Right ventricle myocardium inferior (tissue), 1 donor: ENCODE data around the gene FASTK. TPM values are rescaled to one million over a fixed set of nuclear protein-coding genes. Genes with fewer than 3 reads are reported as not detected.

Source experiments
- ATAC-seq: fragments of 200-7000 bp; cut with Tn5 transposase; one replicate; pipeline ENCODE4 v1.9.1; 2020; ENCODE audit warnings: mild to moderate bottlenecking, moderate library complexity
- DNase-seq: peaks from one replicate; pipeline ENCODE4 v3.0.0; 2021; ENCODE audit errors: missing footprints
- intact Hi-C: fragments of 100-400 bp; cut with DNase I; formaldehyde crosslinking; loops from one replicate; pipeline ENCODE4 v1.11.0; 2022
- total RNA-seq: library from RNA; stranded (reverse); fragmentation: NEBNext Ultra II Directional; extraction: Animal tissue kit (Norgen Biotek cat#: 25700); gene quantifications from one replicate; pipeline ENCODE4 v1.2.1, GENCODE V29; 2021
- donor health status: DM: no; HTN: yes; CAD: no; lungs with severe emphysema.

The FASTK gene
- total RNA-seq, 1 donor from 2014 or later: 79.2 TPM

DNA sequence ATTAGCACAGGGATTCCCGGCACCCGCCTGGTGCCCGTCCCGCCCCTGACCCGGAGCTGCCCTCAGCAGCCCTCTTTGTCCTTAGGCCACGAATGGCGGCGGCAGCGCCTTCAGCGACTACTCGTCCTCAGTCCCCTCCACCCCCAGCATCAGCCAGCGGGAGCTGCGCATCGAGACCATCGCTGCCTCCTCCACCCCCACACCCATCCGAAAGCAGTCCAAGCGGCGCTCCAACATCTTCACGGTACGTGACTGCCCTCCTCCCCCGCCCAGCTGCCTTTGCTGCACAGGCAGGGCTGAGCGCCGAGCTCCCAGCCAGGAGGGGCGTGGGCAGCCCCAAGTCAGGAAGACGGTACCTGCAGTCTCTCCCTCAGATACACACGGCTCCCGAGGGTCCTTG is 39.3 kb upstream of the FASTK start:
- DNase-seq (no peak), ATAC-seq (no peak)
- intact Hi-C loops: no loop called here

- ATAC-seq (no peak), DNase-seq (no peak)
- intact Hi-C loops: no loop called here
Measured at GRCh38 chr7:151119055-151119415, 38.4 kb upstream of the FASTK start.

- intact Hi-C loops: no loop called here
- DNase-seq (no peak), ATAC-seq (no peak)
Measured at GRCh38 chr7:151118108-151119054, 37.8 kb upstream of the FASTK start.

- no peak for ATAC-seq
- peak; percentile 44 for DNase-seq
- intact Hi-C loops: no loop called here
Measured at GRCh38 chr7:151117565-151117964, 37.0 kb upstream of the FASTK start.

DNA sequence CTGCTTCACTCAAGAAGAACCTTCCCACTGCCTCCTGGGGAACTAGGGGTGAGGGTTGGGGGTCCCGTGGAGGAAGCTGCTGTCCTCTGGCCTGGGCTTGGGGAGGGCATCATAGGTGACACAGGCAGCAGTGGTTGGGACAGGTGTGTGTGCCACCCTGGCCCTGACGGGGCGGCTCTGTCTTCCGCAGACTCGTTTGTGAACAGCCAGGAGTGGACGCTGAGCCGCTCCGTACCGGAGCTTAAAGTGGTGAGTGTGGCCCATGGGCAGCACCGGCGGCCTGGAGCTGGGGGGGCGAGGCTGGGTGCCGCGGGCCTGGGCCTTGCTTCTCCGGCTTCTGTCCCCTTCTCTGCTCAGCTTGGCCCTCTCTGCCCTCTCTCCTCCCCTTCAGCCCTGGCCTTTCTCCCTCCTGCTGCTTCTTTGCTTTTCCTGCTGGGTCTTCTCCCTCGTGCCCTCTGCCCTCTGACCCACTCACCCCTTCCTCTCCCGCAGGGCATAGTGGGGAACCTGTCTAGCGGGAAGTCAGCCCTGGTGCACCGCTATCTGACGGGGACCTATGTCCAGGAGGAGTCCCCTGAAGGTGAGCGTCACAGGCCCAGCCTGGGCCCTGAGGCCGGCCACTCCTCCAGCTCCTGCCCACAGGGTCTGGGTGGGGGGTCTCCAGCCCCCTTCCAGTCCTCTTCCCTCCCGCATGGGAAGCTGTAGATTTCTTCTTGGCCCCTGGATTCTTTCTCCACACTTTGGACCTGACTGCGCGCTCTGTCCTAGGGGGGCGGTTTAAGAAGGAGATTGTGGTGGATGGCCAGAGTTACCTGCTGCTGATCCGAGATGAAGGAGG is 36.2 kb upstream of the FASTK start:
- ATAC-seq (no peak), DNase-seq (peak; percentile 63)
- intact Hi-C loops: no loop called here

DNA sequence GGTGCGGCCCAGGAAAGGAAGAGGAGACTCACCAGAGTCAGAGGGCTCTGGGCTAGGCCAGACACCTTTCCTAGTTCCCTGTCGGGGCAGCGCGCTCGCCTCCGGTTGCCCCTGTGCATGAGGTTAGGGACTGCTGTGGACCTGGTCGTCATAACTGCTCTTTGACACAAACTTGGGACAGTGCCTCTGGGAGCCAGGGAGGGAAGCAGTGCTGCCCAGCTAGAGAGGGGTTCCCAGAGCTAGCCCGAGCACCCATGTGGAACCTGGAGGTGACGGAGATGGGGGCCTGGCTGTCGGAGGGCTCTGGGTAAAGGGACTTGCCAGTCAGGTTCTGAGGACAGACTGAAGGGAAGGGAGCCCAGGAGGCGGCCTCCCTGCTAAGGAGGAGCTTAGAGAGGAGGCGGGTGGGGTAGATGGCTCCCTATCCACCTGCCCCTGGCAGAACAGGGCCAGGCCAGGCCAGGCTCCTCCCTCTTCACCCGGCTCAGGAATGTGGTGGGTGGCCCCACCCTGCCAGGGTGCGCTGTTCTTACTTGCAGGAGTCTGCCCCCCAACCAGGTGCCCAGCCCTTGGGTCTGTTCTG is 35.3 kb upstream of the FASTK start:
- DNase-seq (peak; percentile 50), ATAC-seq (no peak)
- intact Hi-C loops: loop anchor here (2.0 kb wide), 1 partner anchor 59 kb away; the partner anchor contains the start of gene CDK5

DNA sequence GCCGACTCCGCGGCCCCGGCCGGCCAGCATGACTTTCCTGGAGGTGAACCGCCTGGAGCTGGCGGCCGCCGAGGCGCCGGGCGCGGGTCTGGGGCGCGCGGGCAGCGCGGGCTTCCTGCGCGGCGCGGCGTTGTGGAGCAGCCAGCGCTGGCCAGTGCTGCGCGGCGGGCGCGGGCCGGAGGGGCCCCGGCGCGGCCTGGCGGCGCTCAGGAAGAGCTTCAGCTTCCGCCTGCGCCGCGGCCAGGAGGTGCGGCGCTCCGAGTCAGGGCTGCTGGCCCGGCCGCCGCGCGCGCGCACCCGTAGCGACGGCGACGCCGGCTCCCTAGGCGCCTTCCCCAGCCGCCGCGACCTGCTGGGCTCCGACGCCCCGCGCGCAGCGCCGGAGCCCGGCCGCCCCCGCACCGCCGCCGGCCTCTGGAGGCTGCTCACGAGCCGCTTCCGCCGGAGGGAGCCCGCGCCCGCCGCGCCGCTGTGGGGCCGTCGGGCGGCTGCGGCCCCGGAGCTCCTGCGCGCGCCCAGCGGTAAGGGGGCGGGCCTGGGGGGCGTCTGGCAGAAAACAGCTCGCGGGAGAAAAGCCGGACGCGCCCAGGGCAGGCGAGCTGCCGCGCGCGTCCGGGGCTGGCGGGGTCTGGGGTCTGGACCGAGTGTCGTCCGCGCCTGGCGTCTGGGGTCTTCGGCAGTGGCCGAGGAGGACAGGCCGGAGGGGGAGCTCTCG is 34.7 kb upstream of the FASTK start:
- intact Hi-C loops: loop anchor here (2.0 kb wide), 1 partner anchor 58 kb away; the partner anchor contains the start of gene CDK5
- no peak for DNase-seq
- ATAC-seq: peak; percentile 16

DNA sequence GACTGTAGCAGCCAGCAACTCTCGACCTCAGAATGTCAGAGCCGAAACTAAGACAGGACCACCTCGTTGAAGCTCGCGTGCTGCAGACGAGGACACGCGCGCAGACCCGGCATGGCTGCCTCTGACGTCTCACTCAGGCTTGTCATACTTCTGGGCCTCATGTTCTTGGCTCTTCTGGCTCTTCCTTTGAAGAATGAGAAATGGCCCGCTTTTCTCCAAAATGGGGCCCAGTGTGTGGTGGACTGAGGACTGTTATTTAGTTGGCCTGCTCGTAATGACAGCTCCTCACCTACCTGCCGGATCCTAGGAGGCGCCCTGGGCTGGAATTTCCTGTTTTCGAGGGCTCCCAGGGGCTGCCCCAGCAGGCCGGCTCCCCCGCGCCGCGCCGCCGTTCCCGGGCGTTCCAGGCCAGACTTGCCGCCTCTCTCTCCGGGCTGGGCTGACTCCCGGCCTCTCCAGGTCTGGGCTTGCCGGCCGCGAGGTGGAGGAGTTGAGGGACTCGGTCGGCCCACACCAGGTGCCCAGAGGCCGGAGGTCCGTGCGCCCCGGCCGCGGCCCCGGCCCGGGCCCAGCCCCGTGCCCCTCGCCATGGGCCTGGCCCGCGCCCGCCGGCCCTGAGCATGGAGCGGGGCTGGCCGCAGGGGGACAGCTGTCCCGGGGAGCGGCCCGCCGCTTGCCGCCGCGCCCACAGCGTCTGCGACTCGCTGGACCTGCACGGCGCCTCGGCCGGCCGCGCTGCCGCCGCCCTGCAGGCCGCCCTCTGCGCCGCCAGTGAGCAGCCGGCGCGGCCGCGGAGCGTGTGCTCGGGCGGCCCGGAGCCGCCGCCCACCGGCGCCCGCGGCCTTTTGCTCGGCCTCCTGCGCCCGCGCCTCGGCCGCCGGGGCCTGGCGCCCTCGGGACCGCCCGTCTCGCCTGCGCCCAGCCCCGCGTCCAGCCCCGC is 33.8 kb upstream of the FASTK start:
- ATAC-seq (no peak), DNase-seq (no peak)
- intact Hi-C loops: loop anchor here (2.0 kb wide), 1 partner anchor 58 kb away; the partner anchor contains the start of gene CDK5

- intact Hi-C loops: loop anchor here (2.0 kb wide), 1 partner anchor 57 kb away; the partner anchor contains the start of gene CDK5
- no peak for DNase-seq
Measured at GRCh38 chr7:151113344-151114150, 32.9 kb upstream of the FASTK start.

GRCh38 chr7:151110941-151111645 is 30.5 kb upstream of the FASTK start:
- ATAC-seq (peak; percentile 79), DNase-seq (peak; percentile 88)
- intact Hi-C loops: loop anchor here (2.0 kb wide), 1 partner anchor 82 kb away; the partner anchor contains the start of gene ABCB8

More at GRCh38 chr7:151113344-151114150, 32.9 kb upstream of the FASTK start:
- ATAC-seq: no peak

DNA sequence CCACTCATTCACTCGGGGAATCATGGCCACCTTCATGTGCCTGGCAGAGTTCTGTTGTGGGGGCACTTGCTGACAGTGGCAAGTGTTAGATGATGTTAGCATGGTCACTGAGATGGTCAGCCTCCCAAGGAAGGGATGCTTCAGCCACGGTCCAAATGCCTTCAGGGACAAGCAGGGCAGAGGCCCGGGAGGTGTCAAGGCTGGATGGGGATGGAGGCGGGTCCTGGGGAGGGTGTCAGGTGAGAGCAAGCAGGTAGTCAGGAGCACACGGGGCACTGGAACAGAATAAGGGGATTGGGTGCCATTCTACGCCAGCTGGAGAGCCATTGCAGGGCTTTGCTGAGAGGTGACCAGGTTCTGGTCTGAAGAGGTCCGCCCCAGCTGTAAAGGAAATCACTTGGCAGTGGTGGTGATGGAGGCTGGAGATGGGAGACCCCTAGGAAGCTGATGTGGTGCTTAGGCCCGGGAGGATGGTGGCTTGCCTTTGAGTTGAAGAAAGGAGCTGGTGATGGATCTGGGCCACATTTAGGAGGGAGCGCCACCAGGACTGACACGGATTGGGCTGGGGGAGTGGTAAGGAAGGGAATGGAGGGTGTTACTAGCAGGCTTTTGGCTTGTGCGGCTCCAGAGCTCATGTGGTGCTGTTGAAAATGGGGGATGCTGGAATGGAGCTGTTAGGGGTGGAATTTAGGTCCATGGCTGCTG is 29.8 kb upstream of the FASTK start:
- intact Hi-C loops: loop anchor here (2.0 kb wide), 1 partner anchor 82 kb away; the partner anchor contains the start of gene ABCB8
- ATAC-seq (no peak), DNase-seq (peak; percentile 63)

GRCh38 chr7:151109094-151110048 is 28.8 kb upstream of the FASTK start:
- peak; percentile 71 for ATAC-seq
- peak; percentile 67 for DNase-seq
- intact Hi-C loops: loop anchor here (1.0 to 2.0 kb wide), 2 partner anchors 20 to 81 kb away; partner anchors contain the start of gene ABCB8

GRCh38 chr7:151107882-151108281 is 27.3 kb upstream of the FASTK start:
- ATAC-seq: no peak
- intact Hi-C loops: no loop called here
- DNase-seq: peak; percentile 51
